ENCODE results near the gene DOCK6.

DOCK6 gene

GRCh38 chr19:11278670-11279069 is 16.3 kb upstream of the DOCK6 start:
- no peak for TF ChIP-seq CTCF (IDR thresholded peaks at IDR 0.05; ENCODE audit: low read depth, low read length, missing control alignments)
- no peak for DNase-seq (ENCODE audit: low read depth)
- H3K4me3 ChIP-seq (ENCODE audit: low read depth, low read length), result no peak overlapping the region

GRCh38 chr19:11274533-11275086 is 12.3 kb upstream of the DOCK6 start:
- TF ChIP-seq CTCF (IDR thresholded peaks at IDR 0.05; ENCODE audit: low read depth, low read length, missing control alignments), result no peak
- no peak overlapping the region for H3K4me3 ChIP-seq (ENCODE audit: low read depth, low read length)
- no peak for DNase-seq (ENCODE audit: low read depth)

GRCh38 chr19:11273989-11274388 is 11.7 kb upstream of the DOCK6 start:
- no peak for DNase-seq (ENCODE audit: low read depth)
- TF ChIP-seq CTCF (IDR thresholded peaks at IDR 0.05; ENCODE audit: low read depth, low read length, missing control alignments), result no peak
- H3K4me3 ChIP-seq (ENCODE audit: low read depth, low read length), result no peak overlapping the region

GRCh38 chr19:11273296-11273695 is 11.0 kb upstream of the DOCK6 start:
- H3K4me3 ChIP-seq (ENCODE audit: low read depth, low read length), result no peak overlapping the region
- no peak for DNase-seq (ENCODE audit: low read depth)
- TF ChIP-seq CTCF (IDR thresholded peaks at IDR 0.05; ENCODE audit: low read depth, low read length, missing control alignments), result no peak

- no peak for TF ChIP-seq CTCF (IDR thresholded peaks at IDR 0.05; ENCODE audit: low read depth, low read length, missing control alignments)
- no peak for DNase-seq (ENCODE audit: low read depth)
Measured at GRCh38 chr19:11269408-11269807, 7.1 kb upstream of the DOCK6 start.

GRCh38 chr19:11268783-11269267 is 6.5 kb upstream of the DOCK6 start:
- no peak for TF ChIP-seq CTCF (IDR thresholded peaks at IDR 0.05; ENCODE audit: low read depth, low read length, missing control alignments)
- DNase-seq (ENCODE audit: low read depth), result no peak
- H3K4me3 ChIP-seq (ENCODE audit: low read depth, low read length), result no peak overlapping the region

More at GRCh38 chr19:11269408-11269807, 7.1 kb upstream of the DOCK6 start:
- H3K4me3 ChIP-seq (ENCODE audit: low read depth, low read length), result no peak overlapping the region

Data from GM12864 (cell line).